ENCODE data around the gene LY6G6F. TPM values are rescaled to one million over a fixed set of nuclear protein-coding genes. Genes with fewer than 3 reads are reported as not detected.

The LY6G6F gene
- polyA plus RNA-seq, 3 donors = 0.43 to 1.0 (median 1.0) TPM

GRCh38 chr6:31669676-31670075 is 37.0 kb upstream of the LY6G6F start, which contains the start of gene LY6G5B:
Gene LY6G5B, plus strand, starts transcription at chr6:31669976. Its CDS starts 975 bp downstream, at chr6:31670951.
- DNase-seq = no peak

- DNase-seq = no peak
Measured at GRCh38 chr6:31676322-31676903, 30.3 kb upstream of the LY6G6F start.

GRCh38 chr6:31676904-31677303 is 29.8 kb upstream of the LY6G6F start:
- DNase-seq = no peak

- no peak for DNase-seq
Measured at GRCh38 chr6:31677955-31678354, 28.7 kb upstream of the LY6G6F start.

- peak; percentile 89 for DNase-seq
Measured at GRCh38 chr6:31680226-31681134, 26.2 kb upstream of the LY6G6F start, which contains the start of gene LY6G5C. Gene LY6G5C, minus strand, starts transcription at chr6:31681067. Its CDS starts 694 bp downstream, at chr6:31680373.

- no peak for DNase-seq
Measured at GRCh38 chr6:31681135-31681671, 25.5 kb upstream of the LY6G6F start.

- no peak for DNase-seq
Measured at GRCh38 chr6:31683591-31683990, 23.1 kb upstream of the LY6G6F start.

- no peak for DNase-seq
Measured at GRCh38 chr6:31686483-31686882, 20.2 kb upstream of the LY6G6F start.

GRCh38 chr6:31687321-31687720 is 19.3 kb upstream of the LY6G6F start:
- no peak for DNase-seq

GRCh38 chr6:31687860-31688693 is 18.6 kb upstream of the LY6G6F start:
- DNase-seq = no peak

GRCh38 chr6:31689249-31690110 is 17.2 kb upstream of the LY6G6F start:
- no peak for DNase-seq

GRCh38 chr6:31690231-31691077 is 16.2 kb upstream of the LY6G6F start:
- DNase-seq = no peak

GRCh38 chr6:31691078-31691463 is 15.6 kb upstream of the LY6G6F start:
- DNase-seq = no peak

- DNase-seq = no peak
Measured at GRCh38 chr6:31691564-31692108, 15.0 kb upstream of the LY6G6F start.

GRCh38 chr6:31692353-31692752 is 14.3 kb upstream of the LY6G6F start:
- DNase-seq = no peak

GRCh38 chr6:31692886-31693285 is 13.8 kb upstream of the LY6G6F start:
- DNase-seq = no peak

GRCh38 chr6:31693535-31693934 is 13.1 kb upstream of the LY6G6F start:
- no peak for DNase-seq

- DNase-seq = no peak
Measured at GRCh38 chr6:31697555-31697954, 9.1 kb upstream of the LY6G6F start.

- DNase-seq = no peak
Measured at GRCh38 chr6:31700740-31701401, 5.8 kb upstream of the LY6G6F start.

Data from renal pelvis (tissue), 4 donors.